ENCODE measurements around the gene NDUFV1.

NDUFV1 gene

DNA sequence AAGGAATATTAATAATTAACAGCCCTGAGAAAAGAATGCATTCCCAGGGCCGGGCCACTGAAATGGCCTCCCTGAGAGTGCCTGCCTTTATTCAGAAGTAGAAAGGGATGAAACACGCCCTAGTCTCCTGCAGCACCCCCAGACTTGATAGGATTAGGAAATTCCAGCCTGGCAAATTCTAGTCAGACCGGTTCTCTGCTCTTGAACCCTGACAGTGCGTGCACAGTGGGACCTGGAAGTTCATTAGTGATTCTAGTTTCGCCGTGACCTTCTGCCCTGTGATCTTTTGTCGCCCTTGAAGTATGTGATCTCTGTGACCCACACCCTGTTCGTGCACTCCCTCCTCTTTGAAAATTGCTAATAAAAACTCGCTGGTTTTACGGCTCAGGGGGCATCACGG, 25.3 kb upstream of the NDUFV1 start:
- H3K4me3 ChIP-seq (replicated peaks; ENCODE audit: low read depth, low read length), result no peak overlapping the region
- no peak for DNase-seq (ENCODE audit: low read depth)
- TF ChIP-seq CTCF (IDR thresholded peaks at IDR 0.05; ENCODE audit: low read length, missing control alignments), result no peak

DNA sequence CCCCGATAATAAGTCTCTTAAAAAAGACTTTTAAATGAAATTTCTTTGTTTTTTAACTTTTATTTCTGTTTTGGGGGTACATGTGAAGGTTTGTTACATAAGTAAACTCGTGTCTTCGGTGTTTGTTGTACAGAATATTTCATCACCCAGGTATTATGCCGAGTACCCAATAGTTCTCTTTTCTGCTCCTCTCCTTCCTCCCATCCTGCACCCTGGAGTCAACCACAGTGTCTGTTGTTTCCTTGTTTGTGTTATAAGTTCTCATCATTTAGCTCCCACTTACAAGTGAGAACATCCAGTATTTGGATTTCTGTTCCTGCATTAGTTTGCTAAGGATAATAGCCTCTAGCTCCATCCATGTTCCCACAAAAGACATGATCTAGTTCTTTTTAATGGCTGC, 24.7 kb upstream of the NDUFV1 start:
- no peak for TF ChIP-seq CTCF (IDR thresholded peaks at IDR 0.05; ENCODE audit: low read length, missing control alignments)
- no peak overlapping the region for H3K4me3 ChIP-seq (replicated peaks; ENCODE audit: low read depth, low read length)
- no peak for DNase-seq (ENCODE audit: low read depth)

DNA sequence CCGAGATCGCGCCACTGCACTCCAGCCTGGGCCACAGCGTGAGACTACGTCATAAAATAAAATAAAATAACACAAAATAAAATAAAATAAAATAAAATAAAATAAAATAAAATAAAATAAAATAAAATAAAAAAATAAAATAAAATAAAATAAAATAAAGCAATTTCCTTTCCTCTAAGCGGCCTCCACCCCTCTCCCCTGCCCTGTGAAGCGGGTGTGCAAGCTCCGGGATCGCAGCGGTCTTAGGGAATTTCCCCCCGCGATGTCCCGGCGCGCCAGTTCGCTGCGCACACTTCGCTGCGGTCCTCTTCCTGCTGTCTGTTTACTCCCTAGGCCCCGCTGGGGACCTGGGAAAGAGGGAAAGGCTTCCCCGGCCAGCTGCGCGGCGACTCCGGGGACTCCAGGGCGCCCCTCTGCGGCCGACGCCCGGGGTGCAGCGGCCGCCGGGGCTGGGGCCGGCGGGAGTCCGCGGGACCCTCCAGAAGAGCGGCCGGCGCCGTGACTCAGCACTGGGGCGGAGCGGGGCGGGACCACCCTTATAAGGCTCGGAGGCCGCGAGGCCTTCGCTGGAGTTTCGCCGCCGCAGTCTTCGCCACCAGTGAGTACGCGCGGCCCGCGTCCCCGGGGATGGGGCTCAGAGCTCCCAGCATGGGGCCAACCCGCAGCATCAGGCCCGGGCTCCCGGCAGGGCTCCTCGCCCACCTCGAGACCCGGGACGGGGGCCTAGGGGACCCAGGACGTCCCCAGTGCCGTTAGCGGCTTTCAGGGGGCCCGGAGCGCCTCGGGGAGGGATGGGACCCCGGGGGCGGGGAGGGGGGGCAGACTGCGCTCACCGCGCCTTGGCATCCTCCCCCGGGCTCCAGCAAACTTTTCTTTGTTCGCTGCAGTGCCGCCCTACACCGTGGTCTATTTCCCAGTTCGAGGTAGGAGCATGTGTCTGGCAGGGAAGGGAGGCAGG, 23.2 kb upstream of the NDUFV1 start, which contains the start of gene GSTP1:
Gene GSTP1, plus strand, starts transcription at position 566 of the 958 bp plus-strand sequence. Its CDS starts 32 bp downstream, at position 598.
- peak; percentile 31 for TF ChIP-seq CTCF (IDR thresholded peaks at IDR 0.05; ENCODE audit: low read length, missing control alignments)
- peak; percentile 91 for DNase-seq (ENCODE audit: low read depth)

DNA sequence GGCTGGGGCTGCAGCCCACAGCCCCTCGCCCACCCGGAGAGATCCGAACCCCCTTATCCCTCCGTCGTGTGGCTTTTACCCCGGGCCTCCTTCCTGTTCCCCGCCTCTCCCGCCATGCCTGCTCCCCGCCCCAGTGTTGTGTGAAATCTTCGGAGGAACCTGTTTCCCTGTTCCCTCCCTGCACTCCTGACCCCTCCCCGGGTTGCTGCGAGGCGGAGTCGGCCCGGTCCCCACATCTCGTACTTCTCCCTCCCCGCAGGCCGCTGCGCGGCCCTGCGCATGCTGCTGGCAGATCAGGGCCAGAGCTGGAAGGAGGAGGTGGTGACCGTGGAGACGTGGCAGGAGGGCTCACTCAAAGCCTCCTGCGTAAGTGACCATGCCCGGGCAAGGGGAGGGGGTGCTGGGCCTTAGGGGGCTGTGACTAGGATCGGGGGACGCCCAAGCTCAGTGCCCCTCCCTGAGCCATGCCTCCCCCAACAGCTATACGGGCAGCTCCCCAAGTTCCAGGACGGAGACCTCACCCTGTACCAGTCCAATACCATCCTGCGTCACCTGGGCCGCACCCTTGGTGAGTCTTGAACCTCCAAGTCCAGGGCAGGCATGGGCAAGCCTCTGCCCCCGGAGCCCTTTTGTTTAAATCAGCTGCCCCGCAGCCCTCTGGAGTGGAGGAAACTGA, 22.4 kb upstream of the NDUFV1 start:
- TF ChIP-seq CTCF (IDR thresholded peaks at IDR 0.05; ENCODE audit: low read length, missing control alignments), result no peak
- peak overlapping the region; percentile 69 for H3K4me3 ChIP-seq (replicated peaks; ENCODE audit: low read depth, low read length)
- peak; percentile 60 for DNase-seq (ENCODE audit: low read depth)

More for the DNA sequence above, 23.2 kb upstream of the NDUFV1 start, which contains the start of gene GSTP1:
- peak within 1 kb of the TSS; percentile 69 for H3K4me3 ChIP-seq (replicated peaks; ENCODE audit: low read depth, low read length)

- peak overlapping the region; percentile 69 for H3K4me3 ChIP-seq (replicated peaks; ENCODE audit: low read depth, low read length)
- no peak for DNase-seq (ENCODE audit: low read depth)
- no peak for TF ChIP-seq CTCF (IDR thresholded peaks at IDR 0.05; ENCODE audit: low read length, missing control alignments)
Measured at GRCh38 chr11:67584881-67585873, 21.6 kb upstream of the NDUFV1 start.

GRCh38 chr11:67585911-67586310, 20.8 kb upstream of the NDUFV1 start:
- no peak for TF ChIP-seq CTCF (IDR thresholded peaks at IDR 0.05; ENCODE audit: low read length, missing control alignments)
- no peak overlapping the region for H3K4me3 ChIP-seq (replicated peaks; ENCODE audit: low read depth, low read length)
- DNase-seq (ENCODE audit: low read depth), result no peak

Data from fibroblast of pulmonary artery (primary cell).